ENCODE results near the gene PRELP. TPM values are rescaled to one million over a fixed set of nuclear protein-coding genes. Genes with fewer than 3 reads are reported as not detected.

PRELP gene
- total and polyA plus RNA-seq, 2 of the 8 experiments (the other 6 are each of a cell fraction or from before 2014, with no cell fraction given): 0.13 to 0.23 TPM

DNA sequence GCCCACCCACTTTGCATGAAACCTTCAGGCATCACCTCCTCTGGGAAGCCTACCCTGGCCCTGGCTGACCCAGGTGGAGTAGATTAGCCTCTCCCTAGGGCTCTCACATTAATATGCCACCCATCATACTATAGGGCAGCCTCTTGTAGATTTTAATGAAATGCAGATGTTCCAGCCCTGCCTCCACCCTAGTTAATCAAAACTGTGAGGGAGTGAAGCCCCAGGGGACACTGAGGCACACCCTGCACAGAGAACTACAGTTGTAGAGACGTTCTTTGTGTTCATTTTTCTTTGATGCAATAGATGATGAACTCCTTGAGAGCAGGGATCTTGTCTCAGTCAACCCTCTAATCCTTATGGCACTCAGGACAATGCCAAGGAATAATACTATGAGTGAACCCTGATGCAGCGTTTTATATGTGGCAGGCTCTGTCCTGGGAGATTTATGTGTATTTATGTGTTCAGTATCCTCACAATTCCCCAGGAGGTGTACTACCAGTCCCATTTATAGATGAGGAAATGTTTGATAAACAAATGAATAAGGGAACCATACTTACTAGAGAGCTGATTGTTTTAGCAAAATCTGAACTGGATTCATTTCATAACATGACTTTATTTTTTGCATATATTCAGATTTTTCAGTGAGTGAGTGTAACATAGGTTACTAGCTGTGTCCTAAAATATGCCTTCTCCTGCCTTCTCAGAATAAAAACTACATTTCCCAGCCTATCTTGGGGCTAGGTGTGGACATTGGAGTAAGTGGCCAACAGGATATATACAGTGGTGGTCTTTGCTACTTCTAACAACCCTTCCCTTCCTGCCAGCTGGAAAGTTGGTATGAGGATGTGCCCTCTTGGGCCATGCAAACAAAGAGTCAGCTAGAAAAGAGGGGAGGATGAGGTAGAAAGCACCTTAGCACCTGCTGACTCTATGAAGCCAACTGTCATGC, 23.5 kb upstream of the PRELP start (continued):
- TF ChIP-seq EZH2 (IDR thresholded peaks at IDR 0.05; ENCODE audit: low read depth, low read length, severe bottlenecking) (no peak), CBX8 (IDR thresholded peaks at IDR 0.05; ENCODE audit: borderline replicate concordance, low read depth, low read length) (no peak)
- TF ChIP-seq, protein P1, sequence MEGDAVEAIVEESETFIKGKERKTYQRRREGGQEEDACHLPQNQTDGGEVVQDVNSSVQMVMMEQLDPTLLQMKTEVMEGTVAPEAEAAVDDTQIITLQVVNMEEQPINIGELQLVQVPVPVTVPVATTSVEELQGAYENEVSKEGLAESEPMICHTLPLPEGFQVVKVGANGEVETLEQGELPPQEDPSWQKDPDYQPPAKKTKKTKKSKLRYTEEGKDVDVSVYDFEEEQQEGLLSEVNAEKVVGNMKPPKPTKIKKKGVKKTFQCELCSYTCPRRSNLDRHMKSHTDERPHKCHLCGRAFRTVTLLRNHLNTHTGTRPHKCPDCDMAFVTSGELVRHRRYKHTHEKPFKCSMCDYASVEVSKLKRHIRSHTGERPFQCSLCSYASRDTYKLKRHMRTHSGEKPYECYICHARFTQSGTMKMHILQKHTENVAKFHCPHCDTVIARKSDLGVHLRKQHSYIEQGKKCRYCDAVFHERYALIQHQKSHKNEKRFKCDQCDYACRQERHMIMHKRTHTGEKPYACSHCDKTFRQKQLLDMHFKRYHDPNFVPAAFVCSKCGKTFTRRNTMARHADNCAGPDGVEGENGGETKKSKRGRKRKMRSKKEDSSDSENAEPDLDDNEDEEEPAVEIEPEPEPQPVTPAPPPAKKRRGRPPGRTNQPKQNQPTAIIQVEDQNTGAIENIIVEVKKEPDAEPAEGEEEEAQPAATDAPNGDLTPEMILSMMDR (IDR thresholded peaks at IDR 0.05; ENCODE audit: control extremely low read depth in 1 of 3, insufficient read depth in 1 of 3, low read depth in 1 of 3, low read length in 3 of 3): no peak
